Activated naive CD4-positive, alpha-beta T cell (primary cell): ENCODE data around the gene DNA2.
"Not testable (repeated sequence)": the region's sequence is repeated elsewhere in the genome, so short reads cannot be mapped to it uniquely, and the experiment has no call there.

ENCODE experiments used
- DNase-seq, 4 experiments: peaks; one replicate each; lab custom pipeline; 2025; lab: John Stamatoyannopoulos, UW

DNA2 gene, protein sequence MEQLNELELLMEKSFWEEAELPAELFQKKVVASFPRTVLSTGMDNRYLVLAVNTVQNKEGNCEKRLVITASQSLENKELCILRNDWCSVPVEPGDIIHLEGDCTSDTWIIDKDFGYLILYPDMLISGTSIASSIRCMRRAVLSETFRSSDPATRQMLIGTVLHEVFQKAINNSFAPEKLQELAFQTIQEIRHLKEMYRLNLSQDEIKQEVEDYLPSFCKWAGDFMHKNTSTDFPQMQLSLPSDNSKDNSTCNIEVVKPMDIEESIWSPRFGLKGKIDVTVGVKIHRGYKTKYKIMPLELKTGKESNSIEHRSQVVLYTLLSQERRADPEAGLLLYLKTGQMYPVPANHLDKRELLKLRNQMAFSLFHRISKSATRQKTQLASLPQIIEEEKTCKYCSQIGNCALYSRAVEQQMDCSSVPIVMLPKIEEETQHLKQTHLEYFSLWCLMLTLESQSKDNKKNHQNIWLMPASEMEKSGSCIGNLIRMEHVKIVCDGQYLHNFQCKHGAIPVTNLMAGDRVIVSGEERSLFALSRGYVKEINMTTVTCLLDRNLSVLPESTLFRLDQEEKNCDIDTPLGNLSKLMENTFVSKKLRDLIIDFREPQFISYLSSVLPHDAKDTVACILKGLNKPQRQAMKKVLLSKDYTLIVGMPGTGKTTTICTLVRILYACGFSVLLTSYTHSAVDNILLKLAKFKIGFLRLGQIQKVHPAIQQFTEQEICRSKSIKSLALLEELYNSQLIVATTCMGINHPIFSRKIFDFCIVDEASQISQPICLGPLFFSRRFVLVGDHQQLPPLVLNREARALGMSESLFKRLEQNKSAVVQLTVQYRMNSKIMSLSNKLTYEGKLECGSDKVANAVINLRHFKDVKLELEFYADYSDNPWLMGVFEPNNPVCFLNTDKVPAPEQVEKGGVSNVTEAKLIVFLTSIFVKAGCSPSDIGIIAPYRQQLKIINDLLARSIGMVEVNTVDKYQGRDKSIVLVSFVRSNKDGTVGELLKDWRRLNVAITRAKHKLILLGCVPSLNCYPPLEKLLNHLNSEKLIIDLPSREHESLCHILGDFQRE

GRCh38 chr10:68471586-68472408 lies at the start of gene DNA2:
Gene DNA2, minus strand, starts transcription at chr10:68471973. Its CDS starts 109 bp downstream, at chr10:68471864.
- DNase-seq = peak; percentile 36 to 60 (median 50)

GRCh38 chr10:68518609-68519008 lies 46.8 kb upstream of the DNA2 start:
- not testable (repeated sequence) for DNase-seq

DNA sequence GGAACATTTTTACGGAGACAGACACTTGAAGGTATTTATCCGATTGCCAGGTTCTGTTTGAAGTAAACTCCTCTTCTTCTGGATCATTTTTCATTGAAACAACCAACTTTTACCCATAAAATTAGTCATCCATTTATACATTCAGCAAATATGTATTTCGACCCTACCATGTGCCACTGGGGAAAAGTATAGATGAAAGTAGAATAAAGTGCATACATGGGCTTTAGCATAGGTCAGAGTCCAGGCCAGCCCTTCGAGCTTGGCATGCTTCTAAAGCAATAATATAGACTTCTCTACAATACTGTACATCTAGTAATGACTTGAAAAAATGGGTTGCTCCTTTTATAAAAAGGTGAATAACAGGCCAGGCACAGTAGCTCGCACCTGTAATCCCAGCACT lies 45.4 kb upstream of the DNA2 start:
- no peak for DNase-seq

GRCh38 chr10:68516766-68517165 lies 45.0 kb upstream of the DNA2 start:
- DNase-seq = no peak

- not testable (repeated sequence) for DNase-seq
These were observed 44.4 kb upstream of the DNA2 start for GRCh38 chr10:68516216-68516615.

DNA sequence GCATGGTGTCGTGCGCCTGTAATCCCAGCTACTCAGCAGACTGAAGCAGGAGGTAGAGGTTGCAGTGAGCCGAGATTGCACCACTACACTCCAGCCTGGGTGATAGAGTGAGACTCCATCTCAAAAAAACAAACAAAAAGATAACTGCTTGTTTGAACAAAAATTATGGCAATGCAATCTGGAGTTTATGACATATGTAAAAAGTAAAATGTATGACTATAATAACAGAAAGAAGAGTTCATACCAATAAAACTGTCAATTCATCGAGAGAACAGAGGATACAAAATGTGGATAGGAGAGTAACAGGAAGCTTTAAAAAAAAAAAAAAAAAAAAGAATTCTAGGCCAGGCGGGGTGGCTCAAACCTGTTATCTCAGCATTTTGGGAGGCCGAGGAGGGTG lies 36.3 kb upstream of the DNA2 start:
- no peak for DNase-seq

GRCh38 chr10:68506411-68506810 lies 34.6 kb upstream of the DNA2 start:
- DNase-seq = no peak

DNA sequence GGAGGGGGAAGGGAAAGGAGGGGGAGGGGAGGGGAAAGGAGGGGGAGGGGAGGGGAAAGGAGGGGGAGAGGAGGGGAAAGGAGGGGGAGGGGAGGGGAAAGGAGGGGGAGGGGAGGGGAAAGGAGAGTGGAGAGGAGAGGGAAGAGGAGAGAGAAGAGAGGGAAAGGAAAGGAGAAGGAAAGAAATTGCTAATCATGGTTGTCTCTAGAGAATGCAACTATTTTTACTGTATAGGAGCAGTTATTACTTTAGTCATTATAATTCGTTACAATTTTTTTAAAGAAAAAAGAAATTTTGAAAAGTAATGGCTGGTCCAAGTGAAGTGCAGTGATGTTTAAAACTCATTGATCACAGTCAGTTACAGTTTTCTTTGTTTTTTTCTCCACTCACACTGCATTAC lies 31.1 kb upstream of the DNA2 start:
- no peak for DNase-seq

DNA sequence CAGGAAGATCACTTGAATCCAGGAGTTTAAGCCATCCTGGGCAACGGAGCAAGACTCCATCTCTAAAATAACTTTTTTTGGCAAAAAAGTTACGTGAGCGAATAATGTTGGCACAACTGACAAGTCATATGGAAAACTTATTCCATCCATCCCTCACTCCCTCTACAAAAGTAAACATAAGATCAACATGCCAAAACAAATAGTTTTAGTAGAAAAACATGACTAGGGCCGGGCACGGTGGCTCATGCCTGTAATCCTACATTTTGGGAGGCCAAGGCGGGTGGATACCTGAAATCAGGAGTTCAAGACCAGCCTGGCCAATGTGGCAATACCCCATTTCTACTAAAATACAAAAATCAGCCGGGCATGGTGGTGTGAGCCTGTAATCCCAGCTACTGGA lies 29.9 kb upstream of the DNA2 start:
- DNase-seq = no peak

DNA sequence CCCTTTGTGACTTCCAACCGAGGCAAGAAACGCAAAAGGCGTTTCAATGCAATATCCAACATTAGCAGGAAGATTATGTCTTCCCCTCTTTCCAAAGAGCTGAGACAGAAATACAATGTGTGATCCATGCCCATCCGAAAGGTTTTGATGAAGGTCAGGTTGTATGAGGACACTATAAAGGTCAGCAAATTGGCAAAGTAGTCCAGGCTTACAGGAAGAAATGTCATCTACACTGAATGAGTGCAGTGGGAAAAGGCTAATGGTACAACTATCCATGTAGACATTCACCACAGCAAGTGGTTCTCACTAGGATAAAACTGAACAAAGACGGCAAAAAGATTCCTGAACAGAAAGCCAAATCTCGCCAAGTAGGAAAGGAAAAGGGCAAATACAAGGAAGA lies 27.8 kb upstream of the DNA2 start:
- no peak for DNase-seq

DNA sequence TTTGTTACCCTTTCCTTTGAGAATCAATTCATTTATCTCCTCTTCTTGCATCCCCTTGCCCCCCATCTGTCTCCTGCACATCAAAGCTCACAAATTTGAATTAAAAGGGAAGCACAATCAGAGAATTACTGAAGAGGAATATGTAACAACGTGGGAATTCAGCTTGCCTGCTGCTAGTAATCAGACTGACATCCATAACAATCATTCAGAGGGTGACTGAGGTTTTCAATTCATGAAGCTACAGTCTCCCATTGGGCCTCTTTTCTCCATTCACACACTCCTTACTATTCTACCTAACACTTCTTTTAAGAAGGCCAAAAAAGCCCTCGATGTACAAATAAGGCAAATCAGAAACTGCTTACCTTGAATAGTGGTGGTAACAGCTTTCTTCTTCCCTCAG lies 24.3 kb upstream of the DNA2 start:
- DNase-seq = no peak

DNA sequence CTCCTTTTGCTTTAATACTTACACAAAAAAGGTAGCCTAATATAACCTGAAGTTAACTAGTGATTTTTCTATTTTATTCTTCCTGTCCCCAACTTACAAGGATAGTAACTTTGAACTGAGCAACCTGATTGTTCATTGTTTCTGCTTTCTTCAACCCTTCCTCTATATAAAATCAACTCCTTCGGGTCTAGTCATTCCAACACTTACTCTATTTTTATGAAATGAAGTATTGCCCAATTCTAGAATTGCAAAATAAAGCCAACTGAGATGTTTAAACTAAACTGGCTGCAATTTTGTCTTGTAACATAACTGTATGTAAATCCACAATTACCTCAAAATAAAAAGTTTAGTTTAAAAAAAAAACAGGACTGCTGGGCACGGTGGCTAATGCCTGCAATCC lies 20.3 kb upstream of the DNA2 start:
- no peak for DNase-seq

DNA sequence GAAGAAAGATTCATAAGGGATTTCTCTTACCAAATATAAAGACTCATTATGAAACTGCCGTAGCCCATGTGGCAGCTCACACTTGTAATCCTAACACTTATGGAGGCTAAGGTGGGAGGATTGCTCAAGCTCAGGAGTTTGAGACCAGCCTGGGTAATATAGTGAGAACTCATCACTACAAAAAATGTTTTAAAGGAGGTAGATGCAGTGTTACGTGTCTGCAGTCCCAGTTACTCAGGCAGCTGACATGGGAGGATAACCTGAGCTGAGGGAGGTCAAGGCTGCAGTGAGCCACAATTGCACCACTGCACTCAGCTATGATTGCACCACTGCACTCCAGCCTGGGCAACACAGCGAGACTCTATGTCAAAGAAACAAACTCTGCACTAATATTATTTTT lies 18.1 kb upstream of the DNA2 start:
- DNase-seq = no peak

GRCh38 chr10:68474021-68474420 lies 2.2 kb upstream of the DNA2 start:
- DNase-seq = no peak

DNA sequence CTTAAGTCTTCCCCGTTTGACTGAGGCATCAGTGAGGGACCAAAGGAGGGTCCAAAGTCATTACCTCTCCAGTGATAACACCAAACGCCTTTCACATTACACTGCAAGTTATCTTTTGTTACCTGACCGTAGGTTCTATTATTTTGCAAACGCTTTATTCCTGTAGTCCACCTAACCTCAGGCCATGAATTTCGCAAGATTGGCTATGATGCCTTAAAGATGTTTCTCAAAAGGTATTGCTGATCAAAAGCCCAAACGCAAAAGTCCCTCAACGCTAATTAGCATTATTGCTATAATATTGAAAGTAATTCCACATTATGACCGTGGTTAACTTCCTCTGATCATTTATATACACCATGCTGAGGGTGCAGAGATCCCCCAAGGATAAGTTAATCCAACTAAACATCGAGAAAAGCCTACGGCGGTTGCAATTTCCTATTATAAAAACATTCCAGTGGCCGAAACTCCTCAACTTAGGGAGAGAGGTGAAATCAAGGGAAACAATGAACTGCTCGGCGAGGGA lies 649 bp downstream of the DNA2 start:
- no peak for DNase-seq

GRCh38 chr10:68470300-68470699 lies 1.5 kb downstream of the DNA2 start:
- DNase-seq = no peak

DNA sequence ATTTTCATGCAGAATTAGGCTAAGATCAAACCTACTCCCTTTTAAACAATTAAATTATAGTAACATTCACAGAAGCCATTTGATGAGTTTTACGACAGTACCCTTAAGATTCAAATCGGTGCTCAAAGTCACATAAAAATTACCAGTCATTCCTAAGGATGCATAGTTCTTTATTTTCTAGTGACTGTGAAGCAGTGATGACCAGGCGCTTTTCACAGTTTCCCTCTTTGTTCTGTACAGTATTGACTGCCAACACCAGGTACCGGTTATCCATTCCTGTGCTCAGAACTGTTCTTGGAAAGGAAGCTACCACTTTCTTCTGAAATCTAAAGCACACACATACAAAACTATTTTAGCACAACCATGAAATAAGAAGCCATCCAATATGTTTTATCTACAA lies 1.9 kb downstream of the DNA2 start:
- no peak for DNase-seq

DNA sequence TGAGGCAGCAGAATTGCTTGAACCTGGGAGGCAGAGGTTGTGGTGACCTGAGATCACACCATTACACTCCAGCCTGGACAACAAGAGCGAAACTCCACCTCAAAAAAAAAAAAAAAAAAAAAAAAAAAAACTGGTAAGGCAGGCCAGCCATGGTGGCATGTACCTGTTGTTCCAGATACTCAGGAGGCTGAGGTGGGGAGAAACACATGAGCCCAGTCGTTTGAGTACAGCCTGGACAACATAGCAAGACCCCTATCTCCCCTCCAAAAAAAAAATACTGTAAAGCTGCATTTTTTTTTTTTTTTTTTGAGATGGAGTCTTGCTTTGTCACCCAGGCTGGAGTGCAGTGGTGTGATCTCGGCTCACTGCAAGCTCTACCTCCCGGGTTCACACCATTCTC lies 7.0 kb downstream of the DNA2 start:
- not testable (repeated sequence) for DNase-seq

GRCh38 chr10:68463365-68464093 lies 8.2 kb downstream of the DNA2 start:
- DNase-seq = no peak

DNA sequence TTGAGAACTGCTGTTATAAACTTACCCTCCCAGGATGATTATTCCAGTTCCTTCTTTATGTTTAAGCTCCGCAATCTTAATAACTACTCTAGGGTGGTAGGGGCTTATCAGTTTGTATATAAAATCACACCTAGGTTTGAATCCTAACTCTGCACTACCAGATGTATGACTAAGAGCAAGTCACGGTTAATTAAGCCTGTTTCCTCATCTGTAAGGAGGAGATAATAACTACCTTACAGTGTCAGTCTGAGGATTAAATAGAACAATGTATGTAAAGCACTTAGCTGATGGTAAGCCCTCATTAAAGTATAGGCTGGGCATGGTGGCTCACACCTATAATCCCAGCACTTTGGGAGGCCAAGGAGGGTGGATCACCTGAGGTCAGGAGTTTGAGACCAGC lies 9.2 kb downstream of the DNA2 start:
- DNase-seq = no peak

DNA sequence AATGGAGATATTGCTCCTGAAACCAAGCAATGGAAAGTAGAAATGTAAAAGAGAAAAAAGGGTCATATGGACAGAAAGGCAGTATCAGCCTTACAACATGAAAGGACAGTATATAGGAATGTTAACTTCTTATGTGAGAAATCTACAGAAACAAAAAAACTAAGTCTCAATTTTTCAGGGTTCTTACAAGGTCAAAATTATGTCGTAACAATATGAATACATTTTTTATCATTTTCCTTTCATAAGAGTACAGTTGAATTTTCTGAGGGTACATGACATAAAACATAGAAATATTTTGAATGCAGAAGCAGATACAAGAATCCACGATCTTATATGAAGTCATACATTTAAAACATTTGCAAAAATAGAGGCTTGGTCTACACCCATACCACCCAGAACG lies 10.7 kb downstream of the DNA2 start:
- no peak for DNase-seq
